ENCODE results near the gene SHISA7. TPM values are rescaled to one million over a fixed set of nuclear protein-coding genes. Genes with fewer than 3 reads are reported as not detected.
A peak's percentile ranks its signal among the peaks of the same experiment; 100 is the strongest.

SHISA7 gene
- total RNA-seq, 1 donor from 2014 or later, result not detected

DNA sequence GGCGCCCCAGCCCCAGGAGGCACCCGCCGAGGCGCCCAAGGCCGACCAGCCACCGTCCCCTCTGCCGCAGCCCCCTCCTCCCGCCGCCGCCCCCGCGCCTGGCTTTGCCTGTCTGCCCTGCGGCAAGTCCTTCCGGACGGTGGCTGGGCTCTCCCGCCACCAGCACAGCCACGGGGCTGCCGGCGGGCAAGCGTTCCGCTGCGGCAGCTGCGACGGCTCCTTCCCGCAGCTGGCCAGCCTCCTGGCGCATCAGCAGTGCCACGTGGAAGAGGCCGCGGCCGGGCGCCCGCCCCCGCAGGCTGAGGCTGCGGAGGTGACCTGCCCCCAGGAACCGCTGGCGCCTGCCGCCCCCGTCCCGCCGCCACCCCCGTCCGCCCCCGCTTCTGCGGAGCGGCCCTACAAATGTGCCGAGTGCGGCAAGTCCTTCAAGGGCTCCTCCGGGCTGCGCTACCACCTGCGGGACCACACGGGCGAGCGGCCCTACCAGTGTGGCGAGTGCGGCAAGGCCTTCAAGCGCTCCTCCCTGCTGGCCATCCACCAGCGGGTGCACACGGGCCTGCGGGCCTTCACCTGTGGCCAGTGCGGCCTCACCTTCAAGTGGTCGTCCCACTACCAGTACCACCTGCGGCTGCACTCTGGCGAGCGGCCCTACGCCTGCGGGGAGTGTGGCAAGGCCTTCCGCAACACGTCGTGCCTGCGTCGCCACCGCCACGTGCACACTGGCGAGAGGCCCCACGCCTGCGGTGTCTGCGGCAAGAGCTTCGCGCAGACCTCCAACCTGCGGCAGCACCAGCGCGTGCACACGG is 39.3 kb upstream of the SHISA7 start:
- ATAC-seq, result no peak

DNA sequence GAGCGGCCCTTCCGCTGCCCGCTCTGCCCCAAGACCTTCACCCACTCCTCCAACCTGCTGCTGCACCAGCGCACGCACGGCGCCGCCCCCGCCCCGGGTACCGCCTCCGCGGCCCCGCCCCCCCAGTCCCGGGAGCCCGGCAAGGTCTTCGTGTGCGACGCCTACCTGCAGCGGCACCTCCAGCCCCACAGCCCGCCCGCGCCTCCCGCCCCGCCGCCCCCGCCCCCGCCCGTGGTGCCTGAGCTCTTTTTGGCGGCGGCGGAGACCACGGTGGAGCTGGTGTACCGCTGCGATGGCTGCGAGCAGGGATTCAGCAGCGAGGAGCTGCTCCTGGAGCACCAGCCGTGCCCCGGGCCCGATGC is 38.7 kb upstream of the SHISA7 start:
- ATAC-seq, result no peak

DNA sequence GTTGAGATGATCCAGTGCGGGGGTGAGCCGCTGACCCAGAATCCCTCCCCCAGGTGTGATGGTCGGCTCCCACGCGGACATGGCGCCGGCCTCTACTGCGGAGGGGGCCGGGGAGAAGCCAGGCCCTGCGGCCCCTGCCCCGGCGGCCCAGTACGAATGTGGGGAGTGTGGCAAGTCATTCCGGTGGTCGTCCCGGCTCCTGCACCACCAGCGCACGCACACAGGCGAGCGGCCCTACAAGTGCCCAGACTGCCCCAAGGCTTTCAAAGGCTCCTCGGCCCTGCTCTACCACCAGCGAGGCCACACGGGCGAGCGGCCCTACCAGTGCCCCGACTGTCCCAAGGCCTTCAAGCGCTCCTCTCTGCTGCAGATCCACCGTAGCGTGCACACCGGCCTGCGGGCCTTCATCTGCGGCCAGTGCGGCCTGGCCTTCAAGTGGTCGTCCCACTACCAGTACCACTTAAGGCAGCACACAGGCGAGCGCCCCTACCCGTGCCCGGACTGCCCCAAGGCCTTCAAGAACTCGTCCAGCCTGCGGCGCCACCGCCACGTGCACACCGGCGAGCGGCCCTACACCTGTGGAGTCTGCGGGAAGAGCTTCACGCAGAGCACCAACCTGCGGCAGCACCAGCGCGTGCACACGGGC is 38.2 kb upstream of the SHISA7 start:
- ATAC-seq, result no peak

DNA sequence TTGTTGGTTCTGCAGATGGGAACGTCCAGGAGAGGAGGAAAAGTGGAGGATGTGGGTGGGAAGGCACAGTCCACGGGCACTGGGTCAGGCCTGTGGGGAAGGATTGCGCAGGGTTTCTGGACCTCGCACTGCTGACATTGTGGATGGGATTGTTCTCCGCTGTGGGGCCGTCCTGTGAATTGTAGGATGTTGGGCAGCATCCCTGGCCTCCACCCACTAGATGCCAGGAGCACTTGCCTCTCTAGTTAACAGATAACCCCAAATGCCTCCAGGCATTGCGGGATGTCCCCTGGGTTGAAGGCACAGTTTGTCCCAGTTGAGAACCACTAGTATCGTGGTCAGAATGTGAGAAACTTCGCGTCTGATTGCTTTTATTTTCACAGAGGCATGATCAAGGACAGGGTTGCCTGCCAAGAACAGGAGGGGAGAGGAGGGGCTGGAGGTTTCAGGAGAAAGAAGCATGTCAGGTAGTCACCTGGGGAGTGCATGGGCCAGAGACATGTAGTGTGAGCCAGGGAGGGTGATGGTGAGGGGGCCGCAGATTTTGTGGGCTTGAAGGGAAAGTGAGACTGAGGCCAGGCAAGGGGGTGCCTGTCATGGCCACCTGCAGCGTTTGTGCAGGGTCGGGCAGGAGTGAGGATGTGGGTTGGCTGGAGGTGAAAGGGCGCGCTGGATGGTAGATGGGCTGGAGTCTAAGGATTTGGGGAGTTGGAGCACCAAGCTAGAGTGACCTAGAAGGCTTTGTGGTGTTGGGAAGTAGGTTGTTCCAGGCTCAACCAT is 36.5 kb upstream of the SHISA7 start:
- ATAC-seq, result no peak

DNA sequence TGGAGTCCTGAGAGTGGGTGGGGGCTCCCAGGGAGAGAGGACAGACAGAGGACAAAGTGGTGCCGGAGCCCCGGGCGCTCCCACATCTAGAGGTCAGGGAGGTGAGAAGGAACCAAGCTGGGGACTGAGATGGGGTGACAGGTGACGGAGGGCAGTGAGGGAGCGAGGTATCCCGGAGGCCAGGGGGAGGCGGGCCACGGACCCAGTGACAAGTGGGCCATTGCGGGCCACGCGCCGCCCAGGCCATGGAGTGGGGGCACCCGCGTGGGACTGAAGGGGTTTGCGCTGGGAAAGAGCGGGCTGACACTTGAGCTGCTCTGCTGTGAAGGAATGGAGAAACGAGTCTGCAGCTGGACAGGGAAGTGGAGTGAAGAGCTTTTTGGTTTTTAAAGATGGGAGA is 35.9 kb upstream of the SHISA7 start:
- no peak for ATAC-seq

DNA sequence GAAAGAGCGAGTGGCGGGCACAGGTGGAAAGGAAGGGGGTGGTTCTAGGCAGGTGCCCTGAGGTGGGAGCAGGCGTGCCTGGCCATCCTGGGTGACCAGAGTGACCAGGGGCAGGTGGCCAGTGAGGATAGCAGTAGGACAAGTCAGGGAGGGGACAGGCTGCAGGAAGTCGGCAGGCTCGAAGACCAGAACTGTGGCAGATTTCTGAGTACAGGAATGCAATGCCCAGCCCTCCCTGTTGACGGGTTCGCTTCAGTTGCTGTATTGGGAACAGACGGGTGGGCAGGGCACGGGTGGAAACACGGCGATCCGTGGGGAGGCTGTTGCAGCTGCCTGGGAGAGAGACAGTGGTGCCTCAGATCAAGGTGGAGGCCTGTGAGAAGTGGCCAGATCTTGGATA is 35.3 kb upstream of the SHISA7 start:
- no peak for ATAC-seq

DNA sequence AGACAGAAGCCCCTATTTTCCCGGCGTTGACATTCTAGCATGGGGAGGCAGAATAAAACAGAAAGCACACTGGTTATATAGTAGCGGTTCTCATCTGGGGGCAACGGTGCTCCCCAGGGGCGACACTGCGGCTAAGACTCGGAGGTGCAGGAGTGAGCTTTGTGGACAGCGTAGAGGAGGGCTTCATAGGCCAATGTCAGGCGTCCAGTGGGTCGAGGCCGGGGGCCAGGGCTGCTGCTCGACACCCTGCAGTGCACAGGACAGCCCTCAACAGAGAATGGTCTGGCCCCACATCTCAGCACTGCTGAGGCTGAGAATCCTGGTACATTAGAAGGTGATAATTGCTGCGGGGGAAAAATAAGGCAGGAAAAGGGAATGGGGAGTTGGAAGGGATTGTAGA is 34.8 kb upstream of the SHISA7 start:
- ATAC-seq, result no peak

DNA sequence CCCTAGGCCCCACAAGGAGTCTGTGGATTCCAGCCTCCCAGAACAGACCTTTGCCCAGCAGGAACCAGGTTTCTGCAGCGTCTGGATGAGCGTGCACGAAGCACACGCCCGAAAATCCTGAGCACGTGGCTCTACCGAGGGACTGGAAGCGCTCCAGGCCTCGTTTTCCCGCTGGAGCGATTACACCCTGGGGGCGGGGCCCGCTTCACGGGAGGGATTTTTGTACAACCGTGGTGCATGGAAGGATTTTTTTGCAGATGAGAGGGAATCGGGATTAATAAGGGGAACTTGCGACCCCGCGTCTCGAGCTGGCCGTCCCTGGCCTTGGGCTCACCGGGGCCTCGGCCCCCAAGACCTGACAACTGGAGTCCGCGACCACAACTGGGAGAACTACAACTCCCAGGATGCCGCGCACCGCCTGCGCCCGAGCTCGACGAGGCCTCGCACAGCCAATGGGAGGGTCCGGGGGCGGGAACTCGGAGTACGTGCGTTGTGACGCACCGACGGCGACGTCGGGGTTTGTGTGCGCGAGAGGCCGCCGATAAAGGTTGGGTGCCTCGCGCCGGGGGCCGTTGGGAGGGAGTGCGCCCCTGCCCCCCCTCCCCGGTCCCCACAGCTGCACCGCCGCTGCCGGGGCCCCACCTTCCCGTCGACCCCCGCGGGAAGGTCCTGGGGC is 33.1 kb upstream of the SHISA7 start, which contains the start of gene ZNF628:
ZNF628 (plus strand) TSS at position 518 of the 676 bp plus-strand sequence. CDS start 3,294 bp downstream, outside the sequence.
- ATAC-seq, result peak; percentile 95

DNA sequence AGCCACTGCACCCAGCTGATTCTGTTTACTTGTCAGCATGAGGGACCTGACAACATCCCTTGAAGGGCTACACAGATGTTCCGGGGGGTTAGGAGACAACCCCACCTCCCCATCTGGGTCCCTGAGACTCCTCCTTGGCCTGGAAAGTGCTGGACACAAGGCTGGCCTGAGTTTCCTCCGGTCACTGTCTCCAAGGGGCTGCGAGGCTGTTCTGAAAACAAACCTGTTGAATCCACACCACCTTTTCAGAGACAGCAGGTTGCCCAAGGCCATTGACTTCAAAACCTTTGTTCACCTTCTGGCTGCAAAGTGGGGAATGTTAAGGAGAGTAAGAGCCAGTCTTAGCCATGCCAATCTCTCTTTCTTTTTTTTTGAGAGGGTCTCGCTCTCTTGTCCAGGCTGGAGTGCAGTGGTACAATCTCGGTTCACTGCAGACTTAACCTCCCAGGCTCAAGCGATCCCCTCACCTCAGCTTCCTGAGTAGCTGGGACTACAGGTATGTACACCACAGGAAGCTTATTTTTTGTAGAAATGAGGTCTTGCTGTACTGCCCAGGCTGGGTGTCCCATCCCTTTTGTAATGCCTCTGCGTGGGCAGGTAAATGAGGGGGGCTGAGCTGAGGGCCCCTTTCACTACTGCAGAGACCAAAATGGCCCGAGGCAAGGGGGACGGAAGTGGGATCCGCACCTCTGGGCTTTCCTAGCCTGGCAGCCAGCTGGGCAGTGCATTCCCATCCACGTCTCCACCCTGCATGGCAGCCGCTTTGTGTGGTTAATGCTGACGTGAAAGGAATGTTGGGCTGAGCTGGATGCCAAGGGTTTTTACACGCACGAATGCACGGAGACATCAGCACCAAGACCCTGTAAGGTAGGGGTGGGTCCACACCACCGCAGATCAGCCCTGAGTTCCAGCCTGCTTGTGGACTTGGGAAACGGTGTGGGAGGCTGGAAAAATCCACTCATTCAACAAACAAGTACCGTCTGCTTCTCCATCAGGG is 31.5 kb upstream of the SHISA7 start:
- no peak for ATAC-seq

DNA sequence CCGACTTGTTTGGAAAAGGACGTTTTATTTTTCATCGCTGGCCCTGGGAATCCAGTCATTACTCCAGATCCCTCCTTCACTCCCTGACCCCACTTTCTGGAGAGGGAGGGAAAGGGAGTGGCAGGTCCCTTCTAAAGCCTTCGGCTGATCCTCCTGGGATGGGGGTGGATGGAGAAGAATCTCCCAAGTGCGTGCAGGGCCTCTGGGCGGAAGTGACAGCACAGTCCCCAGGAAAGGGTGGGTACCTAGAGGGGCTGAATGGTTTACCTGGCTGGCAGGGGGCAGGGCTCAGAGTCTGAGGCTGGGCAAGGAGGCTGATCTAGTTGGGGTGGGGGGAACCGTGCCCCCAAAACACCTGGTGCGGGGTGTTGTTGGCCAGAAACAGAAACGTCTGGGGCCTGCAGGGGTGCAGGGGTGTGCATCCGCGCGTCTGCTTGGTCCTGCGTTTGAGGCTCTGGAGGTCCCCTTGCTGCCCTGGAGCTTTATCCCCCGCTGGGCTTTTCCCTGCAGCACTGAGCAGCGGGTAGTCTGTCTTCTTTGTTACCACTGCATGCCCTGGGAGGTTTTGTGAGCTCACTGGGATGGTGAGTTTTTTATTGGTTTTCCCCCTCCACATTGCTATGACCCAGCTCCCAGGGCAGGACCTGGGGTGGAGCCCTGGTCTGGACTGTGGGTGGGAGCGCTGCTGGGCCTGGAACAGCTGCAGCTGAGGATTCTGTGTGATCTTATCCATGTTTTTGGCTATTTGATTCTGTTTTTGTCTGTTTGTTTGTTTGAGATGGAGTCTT is 30.3 kb upstream of the SHISA7 start:
- no peak for ATAC-seq

DNA sequence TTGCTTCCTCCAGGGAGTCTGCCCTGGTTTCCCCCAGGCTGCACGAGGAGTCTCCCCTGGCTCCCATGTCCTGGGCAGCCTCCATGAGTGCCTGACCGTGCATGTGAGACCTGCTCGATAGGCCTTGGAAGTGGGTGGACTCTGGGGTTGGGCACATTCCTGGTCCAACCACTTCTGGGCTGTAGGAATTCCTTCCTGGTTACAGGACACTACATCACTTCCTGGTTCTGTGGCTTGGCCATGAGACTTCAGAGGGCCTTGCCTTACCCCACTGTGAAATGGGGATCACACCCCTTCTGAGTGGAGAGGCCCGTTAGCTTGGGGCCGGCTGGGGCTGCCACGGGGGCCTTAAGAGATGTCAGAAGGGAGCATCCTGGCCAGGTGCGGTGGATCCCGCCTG is 29.4 kb upstream of the SHISA7 start:
- peak; percentile 24 for ATAC-seq

DNA sequence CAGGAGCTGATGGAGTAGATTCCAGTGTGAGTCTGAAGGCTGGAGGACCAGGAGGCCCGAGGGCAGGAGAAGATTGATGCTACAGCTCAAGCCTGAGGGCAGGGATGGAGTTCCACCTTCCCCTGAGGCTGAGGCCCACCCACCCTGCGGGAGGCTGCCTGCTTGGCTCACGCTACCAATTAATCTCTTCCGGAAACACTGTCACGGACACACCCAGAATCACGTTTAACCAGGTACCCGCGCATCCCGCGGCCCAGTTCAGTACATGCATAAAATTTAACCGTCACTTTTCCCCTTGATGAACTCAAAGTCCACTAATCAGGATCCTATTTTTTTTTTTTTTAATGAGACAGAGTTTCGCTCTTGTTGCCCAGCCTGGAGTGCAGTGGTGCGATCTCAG is 28.2 kb upstream of the SHISA7 start:
- ATAC-seq, result no peak

DNA sequence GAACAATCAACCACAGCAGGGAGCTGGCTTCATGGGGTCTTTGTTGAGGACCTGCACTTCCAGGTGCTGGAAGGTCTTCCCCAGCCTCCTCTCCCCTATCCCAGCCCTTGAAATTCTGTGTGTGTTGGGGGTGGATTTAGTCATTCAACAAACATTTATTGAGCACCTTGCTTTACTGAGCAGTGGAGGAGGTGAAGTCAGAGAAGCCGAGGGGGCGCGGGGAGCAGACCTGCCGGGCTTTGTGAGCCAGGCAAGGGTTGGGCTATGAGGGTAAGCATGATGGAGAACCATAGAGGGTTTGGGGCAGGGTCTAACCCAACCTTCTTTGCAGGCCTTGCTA is 24.9 kb upstream of the SHISA7 start:
- peak; percentile 2 for ATAC-seq

DNA sequence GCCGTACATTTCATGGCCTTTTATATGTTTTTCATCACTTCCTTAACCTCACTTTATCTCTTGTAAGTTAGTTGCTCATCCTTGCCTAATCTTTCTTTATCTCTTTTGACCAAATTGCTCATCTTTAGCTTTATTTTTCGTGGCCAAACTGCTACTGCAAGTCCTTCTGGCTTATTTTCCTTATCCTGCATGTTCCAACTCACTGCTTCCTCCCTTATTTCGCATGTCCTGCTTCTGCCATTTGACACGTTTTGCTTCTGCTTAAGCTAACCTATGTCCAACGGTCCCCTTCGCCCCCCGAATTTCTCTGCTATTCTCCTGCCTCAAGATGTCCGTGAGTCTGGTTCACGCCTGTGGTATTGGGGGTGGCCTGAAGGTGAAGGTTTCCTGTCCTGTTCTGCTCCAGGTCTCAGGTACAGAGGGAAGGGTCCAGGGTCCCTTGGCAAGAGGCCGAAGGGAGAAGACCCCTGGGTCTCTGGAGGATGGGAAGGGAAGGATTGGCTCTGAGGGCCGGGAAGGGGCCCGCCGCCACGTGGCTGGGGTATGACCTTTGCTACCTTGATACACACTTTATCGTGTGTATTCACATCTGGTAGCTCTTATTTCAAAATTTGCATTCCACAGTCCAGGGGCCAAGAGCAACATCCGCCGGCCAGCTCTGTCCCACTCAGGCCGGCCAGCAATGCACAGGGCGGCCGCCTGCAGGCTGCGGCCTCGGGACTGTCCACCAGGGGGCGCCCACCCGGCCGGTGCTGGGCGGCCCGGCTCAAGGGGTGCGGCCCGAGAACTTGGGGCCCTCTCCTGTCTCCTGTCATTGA is 24.3 kb upstream of the SHISA7 start:
- ATAC-seq, result peak; percentile 77

DNA sequence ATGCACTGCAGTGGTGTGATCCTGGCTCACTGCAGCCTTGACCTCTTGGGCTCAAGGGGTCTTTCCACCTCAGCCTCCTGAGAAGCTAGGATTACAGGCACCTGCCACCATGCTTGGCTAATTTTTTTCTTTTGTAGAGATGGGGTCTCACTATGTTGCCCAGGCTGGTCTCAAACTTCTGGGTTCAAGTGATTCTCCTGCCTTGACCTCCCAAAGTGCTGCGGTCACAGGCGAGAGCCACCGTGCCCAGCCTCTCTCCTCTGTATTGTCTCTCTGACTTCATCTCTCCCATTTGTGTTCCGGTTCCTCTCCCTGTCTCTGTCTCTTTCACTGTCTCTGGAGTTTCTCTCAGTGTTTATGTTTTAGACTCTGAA is 23.1 kb upstream of the SHISA7 start:
- no peak for ATAC-seq

DNA sequence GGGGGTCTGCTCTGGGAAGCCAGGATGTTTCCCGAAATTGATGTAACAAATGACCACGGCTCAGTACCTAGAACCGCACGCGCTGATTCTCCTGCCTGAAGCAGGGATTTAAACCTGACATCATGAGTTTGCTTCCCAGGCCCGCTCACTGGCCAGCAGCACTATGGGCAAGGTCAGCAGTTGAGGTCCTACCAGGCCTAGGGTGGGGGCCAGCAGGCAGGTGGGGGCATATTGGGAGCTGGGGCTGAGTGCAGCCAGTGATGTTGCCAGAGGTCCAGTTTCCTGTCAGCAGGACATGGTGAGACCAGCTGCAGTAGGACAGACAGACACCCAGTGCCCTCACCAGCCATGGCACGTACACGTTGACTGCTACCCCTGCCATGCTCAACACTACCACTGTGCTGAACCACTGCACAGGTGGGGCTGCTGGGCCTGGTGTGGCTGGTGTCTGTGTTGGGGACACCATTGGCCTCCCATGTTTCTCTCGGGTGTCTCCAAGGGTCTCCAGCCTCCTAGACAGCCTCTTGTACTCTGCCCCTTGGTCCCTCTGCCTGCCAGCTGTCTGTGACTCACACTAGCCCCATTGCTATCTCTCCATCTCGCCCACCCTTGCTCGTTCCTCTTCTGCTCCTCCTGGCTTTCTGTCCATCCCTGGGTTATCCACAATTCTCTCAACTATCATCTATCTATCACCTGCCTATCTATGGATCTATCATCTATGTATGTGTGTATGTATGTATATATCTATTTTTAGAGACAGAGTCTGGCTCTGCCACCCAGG is 22.6 kb upstream of the SHISA7 start:
- no peak for ATAC-seq

DNA sequence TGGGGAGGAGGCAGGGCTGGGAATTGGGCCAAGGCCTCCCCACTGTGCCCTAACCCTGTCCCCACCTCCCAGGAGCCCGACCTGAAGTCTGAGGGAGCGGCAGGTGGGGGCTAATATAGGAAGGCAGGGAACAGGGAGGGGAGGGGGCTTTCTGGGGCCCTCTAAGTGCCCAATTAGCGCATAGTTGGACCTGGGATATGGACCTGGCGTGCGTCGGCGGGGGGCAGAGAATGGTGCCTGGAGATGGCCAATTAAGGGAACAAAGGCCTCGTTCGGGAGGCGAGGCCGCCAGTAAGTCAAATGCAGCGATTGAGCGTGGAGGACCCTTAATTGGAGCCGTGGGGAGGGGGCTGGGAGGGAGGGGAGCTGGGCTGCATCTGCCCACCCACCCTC is 21.6 kb upstream of the SHISA7 start, which contains the start of gene C19orf85:
C19orf85 (minus strand) TSS at position 90 of the 393 bp plus-strand sequence. CDS start 197 bp downstream, outside the sequence.
- no peak for ATAC-seq

DNA sequence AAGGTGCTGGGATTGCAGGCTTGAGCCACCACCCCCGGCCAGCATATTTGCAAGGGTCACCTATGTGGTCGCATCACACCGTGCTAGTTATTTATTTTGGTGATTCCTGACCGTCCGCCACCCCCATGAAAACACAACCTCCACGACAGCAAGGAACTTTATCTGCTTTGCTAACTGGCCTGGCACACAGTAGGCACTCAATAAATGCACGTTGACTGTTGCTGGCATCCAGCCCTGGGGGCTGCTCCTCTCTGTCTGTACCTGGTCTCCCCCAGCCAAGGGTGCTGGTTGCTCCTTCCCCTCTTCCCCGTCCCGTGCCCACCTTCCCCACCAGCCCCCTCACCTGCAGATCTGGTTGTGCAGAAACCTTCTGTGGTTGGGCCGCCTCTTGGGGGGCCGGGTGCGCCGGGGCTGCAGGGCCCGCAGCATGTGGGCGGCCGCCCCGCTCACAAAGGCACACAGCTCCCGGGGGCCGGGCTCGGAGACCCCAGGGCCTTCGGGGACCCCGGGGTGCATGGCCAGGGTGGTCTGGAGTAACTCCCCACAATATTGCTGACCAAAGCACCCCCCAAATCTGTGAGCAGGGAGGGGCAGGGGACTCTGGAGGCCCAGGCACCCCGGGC is 21.1 kb upstream of the SHISA7 start:
- no peak for ATAC-seq

All from esophagus mucosa (tissue), 1 donor.